Esophagus mucosa (tissue), 1 donor: ENCODE results near the gene GPBP1L1. TPM values are rescaled to one million over a fixed set of nuclear protein-coding genes. Genes with fewer than 3 reads are reported as not detected.
A peak's percentile ranks its signal among the peaks of the same experiment; 100 is the strongest.

Experiments used
- ATAC-seq: fragments of 200-7000 bp; cut with Tn5 transposase; one replicate; pipeline ENCODE4 v1.9.1; 2020
- total RNA-seq: library from RNA; stranded (reverse); gene quantifications from one replicate; pipeline ENCODE4 v1.2.4, GENCODE V29; 2023
- donor health status: DM: yes; HTN: yes; CAD: no.

The GPBP1L1 gene
- total RNA-seq, 1 donor from 2014 or later = 95.3 TPM

DNA sequence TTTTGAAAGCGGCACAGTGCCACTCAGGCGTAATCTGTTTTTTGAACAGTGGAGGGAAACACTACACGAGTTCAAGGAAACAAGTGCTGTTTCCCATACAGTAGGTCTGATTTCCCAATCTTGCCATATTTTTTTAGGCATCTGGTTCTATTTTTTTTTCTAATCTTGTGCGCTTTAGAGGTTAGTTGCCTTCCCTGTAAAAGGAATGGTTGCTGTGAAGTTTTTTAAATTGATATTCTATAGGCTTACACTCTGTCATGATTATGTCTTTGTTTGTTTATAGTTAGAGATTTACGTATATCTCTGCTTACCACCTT, 101.3 kb downstream of the GPBP1L1 start:
- no peak for ATAC-seq

DNA sequence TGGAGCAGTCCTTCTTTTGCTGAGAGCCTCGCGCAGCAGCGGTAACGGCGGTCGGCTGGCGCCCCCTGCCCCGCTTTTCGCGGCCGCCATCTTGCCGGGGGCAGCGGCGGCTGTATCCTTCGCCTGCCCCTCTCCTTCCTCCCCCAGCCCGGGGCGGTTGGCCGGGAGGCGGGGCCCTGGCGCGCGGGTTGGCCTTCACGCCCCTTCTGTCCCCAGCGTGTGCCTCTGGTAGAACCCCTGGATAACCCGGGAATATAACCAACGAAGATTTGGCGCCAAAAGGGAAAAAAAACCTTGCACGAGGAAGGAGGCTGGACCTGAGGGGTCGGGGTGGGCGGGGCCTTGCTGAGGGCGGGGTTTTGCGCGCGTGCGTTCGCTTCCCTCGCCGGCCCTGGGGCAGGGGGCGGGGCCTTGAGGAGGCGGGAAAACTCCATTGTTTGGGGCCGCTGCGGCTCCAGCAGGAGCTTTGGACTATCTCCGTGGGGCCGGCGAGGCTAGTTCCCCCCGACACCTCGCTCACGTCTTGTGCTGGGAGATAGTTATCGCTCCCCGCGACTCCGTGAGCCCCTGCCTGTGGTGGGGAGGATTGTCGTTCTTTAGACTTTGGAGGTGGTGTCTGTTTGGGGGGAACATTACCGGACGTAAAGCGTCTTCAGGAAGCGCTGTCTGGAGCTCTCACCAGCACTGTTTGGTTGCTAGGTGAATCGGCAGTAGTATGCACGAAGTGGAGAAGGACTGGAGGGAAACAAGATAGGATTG, 101.8 kb downstream of the GPBP1L1 start:
- ATAC-seq = peak; percentile 75

DNA sequence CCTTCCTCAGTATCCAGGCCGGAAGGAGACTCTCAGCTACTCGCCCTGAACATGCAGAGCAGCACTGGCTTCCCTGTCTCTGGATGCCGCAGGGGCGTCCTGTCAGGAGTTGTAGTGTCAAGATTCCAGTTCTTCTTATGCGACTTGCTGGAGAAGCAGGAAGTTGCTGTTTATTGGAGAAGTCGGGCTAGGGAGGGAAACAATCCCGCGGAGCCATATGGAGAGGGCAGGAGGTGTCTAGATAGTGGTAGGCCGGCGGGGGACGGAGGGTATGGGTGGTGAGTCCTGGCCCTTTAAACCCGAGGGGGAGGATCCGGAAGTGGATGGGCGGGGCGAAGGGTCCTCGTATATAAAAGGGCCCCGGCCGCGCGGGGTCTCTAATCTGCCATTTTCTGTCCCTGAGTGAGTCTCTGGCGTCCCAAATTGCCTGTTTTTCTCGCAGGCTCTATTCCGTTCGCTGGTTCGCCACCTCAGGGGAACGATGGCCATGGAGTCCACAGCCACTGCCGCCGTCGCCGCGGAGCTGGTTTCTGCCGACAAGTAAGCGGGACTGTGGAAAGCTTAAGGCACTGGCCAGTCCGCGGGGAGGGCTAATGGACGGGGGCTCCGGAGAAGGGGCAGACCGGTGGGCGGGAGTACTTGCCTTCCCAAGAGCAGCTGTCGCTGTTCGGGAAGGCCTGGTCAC, 102.5 kb downstream of the GPBP1L1 start, which contains the start of gene NASP:
Gene NASP, plus strand, starts transcription at position 376 of the 685 bp plus-strand sequence. Its CDS starts 106 bp downstream, at position 482.
- peak; percentile 78 for ATAC-seq

DNA sequence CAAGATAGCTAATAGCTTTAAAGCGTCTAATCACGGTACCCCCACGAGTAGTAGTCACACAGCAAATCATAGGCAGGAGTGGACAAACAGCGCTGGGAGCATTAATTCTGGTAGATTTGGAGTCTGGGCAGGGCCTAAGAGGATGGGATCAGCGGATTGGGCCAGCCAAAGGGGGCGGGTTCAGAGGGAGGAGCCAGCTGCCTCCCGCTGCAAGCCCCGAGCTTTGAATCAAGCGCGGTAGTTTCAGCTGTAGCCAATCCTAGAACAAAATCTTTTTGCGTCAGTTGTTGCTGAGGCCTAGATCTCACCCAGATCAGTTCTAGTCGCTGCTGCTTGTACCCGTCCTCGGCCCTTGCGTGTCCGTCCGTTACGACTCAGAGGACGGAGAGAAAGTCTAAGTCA, 103.1 kb downstream of the GPBP1L1 start:
- ATAC-seq = peak; percentile 93

Other genes starting within 250 kb of the GPBP1L1 start
- gene TESK2, start 195.4 kb downstream of the GPBP1L1 start, total RNA-seq = 5.2 TPM
- 0.88 TPM for gene CCDC163, start 186.5 kb downstream of the GPBP1L1 start, total RNA-seq
- 4.3 TPM for gene MMACHC, start 186.2 kb downstream of the GPBP1L1 start, total RNA-seq
- 794 TPM for gene PRDX1, start 164.6 kb downstream of the GPBP1L1 start, total RNA-seq
- 223 TPM for gene AKR1A1, start 135.7 kb downstream of the GPBP1L1 start, total RNA-seq
- 49.9 TPM for gene NASP, start 102.5 kb downstream of the GPBP1L1 start, total RNA-seq
- 2.5 TPM for gene CCDC17, start 62.5 kb downstream of the GPBP1L1 start, total RNA-seq
- 22.6 TPM for gene TMEM69, start 1.6 kb upstream of the GPBP1L1 start, total RNA-seq
- 10.4 TPM for gene IPP, start 64.1 kb upstream of the GPBP1L1 start, total RNA-seq
- gene MAST2, start 117.1 kb upstream of the GPBP1L1 start, total RNA-seq = 8.4 TPM